HG03457 (cell line): Measurements from ENCODE around the gene ZNF814.
"Not testable (repeated sequence)": the region's sequence is repeated elsewhere in the genome, so short reads cannot be mapped to it uniquely, and the experiment has no call there.

ENCODE experiments used
- ATAC-seq: cut with Tn5 transposase; IDR thresholded peaks from one replicate; pipeline ENCODE4 v1.9.1; 2021; ENCODE audit warnings: moderate number of reproducible peaks; ENCODE audit not compliant: unreplicated experiment

The ZNF814 gene

GRCh38 chr19:57819475-57820148 lies 69.2 kb downstream of the ZNF814 start:
- ATAC-seq = peak; percentile 76

GRCh38 chr19:57818378-57818777 lies 70.5 kb downstream of the ZNF814 start:
- no peak for ATAC-seq

DNA sequence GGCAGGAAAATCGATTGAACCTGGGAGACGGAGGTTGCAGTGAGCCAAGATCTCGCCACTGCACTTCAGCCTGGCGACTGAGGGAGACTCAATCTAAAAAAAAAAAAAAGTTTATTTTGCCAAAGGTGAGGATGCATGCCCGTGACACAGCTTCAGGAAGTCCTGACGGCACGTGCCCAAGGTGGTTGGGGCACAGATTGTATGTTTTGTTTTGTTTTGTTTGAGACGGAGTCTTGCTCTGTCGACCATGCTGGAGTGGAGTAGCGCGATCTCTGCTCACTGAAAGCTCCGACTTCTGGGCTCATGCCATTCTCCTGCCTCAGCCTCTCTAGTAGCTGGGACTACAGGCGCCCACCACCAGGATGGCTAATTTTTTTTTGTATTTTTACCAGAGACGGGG lies 70.9 kb downstream of the ZNF814 start:
- ATAC-seq = no peak

- ATAC-seq = no peak
Measured at GRCh38 chr19:57816652-57817051, 72.2 kb downstream of the ZNF814 start.

GRCh38 chr19:57815247-57816075 lies 73.4 kb downstream of the ZNF814 start:
- ATAC-seq = no peak

GRCh38 chr19:57814505-57815246 lies 74.2 kb downstream of the ZNF814 start, which contains the start of gene ZNF552:
ZNF552 (minus strand) TSS chr19:57814913; CDS start chr19:57814743, 170 bp downstream.
- no peak for ATAC-seq

GRCh38 chr19:57813919-57814504 lies 74.8 kb downstream of the ZNF814 start:
- no peak for ATAC-seq

GRCh38 chr19:57812975-57813820 lies 75.6 kb downstream of the ZNF814 start:
- not testable (repeated sequence) for ATAC-seq

DNA sequence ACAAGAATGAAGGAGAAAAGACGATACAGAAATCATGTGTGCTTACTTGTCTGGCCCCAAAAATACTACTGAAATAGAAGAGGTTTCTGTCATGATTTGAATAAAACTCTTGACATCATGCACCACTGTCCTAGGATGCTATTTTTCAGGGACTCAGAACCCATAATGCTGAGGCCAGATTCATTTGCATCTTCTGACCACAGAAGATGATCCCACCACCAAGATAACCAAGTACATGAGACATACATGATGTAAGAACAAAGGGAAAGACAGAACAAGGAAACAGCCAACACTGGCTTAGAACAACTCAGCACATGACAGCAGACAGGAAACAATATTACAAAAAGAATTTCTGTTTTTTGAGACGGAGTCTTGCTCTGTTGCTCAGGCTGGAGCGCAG lies 76.6 kb downstream of the ZNF814 start:
- ATAC-seq = no peak

DNA sequence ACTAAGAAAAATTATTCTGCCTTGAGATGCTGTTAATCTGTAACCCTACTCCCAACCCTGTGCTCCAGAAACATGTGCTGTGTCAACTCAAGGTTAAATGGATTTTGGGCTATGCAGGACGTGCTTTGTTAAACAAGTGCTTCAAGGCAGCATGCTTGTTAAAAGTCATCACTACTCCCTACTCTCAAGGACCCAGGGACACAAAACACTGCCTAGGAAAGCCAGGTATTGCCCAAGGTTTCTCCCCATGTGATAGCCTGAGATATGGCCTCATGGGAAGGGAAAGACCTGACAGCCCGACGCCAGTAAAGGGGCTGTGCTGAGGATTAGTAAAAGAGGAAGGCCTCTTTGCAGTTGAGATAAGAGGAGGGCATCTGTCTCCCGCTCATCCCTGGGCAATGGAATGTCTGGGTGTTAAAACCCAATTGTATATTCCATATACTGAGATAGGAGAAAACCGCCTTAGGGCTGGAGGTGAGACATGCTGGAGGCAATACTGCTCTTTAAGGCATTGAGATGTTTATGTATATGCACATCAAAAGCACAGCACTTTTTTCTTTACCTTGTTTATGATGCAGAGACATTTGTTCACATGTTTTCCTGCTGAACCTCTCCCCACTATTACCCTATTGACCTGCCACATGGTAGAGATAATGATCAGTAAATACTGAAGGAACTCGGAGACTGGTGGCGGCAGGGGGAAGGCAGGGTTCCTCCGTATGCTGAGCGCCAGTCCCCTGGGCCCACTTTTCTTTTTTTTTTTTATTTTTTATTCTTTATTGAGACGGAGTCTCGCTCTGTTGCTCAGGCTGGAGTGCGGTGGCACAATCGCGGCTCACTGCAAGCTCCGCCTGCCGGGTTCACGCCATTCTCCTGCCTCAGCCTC lies 78.2 kb downstream of the ZNF814 start:
- not testable (repeated sequence) for ATAC-seq

DNA sequence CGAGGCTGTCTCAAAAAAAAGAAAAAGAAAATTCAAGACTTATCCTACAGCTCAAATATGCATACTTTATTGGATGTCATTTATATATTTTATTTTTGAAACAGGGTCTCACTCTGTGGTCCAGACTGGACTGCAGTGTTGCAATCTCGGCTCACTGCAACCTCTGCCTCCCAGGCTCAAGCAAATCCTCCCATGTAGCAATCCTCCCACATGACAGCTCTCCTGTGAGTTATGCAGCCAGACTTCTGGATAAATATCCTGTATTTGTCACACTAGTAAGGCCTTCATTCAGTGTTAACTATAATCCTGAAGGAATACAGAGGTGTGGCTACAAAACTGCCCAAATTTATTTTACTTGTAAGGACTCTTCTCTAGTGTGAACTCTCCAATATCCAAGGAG lies 81.3 kb downstream of the ZNF814 start:
- ATAC-seq = no peak

DNA sequence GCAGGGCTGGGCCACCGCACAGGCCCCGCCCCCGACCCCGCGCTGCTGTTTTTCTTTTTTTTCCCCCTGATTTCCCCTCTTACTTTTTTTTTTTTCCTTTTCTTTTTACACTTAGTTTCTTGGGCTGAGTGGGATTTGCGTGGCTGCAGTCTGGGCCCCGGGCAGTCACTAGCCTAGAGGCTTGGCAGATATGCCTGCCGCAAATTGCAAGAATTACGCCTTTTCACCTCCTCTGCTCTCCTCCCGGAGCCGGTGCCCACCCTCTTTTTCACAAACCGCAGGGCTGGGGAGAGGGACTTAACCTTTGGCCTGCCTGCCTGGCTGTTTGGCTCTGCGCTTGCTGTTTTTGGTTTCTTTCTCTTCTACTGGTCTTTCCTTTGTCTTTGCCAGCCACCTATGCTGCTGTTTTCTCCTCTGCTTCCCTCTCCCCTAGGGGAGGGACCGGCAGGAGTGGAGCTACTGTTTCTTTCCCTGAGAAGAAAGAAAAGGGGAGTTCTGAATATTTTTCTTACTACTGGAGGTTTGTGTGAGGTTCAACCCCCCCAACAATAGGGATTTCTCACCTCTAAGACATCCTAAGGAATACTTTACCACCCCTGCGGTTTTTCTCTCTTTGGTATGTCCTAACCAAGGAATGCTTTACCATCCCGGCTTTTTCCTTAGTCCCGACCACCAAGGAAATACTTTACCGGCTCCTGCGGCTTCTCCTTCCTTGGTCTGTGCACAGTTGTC lies 85.1 kb downstream of the ZNF814 start:
- ATAC-seq = no peak

DNA sequence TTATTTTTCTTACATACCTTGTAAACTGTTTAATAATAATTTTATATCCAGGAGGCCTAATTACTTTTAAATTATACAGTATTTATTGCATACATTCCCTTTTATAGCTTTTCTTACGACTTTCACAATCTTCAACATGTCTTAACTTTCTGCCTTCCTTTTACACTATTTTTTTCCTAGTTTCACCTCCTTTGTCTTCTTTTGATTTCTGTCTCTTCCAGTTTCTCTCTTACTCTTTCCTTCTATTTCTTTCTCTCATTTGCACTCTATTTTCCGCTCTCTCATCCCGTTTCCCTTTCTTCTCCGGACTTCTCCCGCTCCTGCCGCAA lies 85.6 kb downstream of the ZNF814 start:
- ATAC-seq = no peak

- no peak for ATAC-seq
Measured at GRCh38 chr19:57802269-57802668, 86.6 kb downstream of the ZNF814 start.

GRCh38 chr19:57800696-57801095 lies 88.1 kb downstream of the ZNF814 start:
- no peak for ATAC-seq
